ENCODE measurements around the gene TSPY1. TPM values are rescaled to one million over a fixed set of nuclear protein-coding genes. Genes with fewer than 3 reads are reported as not detected.
"Not testable (repeated sequence)": the region's sequence is repeated elsewhere in the genome, so short reads cannot be mapped to it uniquely, and the experiment has no call there.

The TSPY1 gene
- not detected for total RNA-seq

GRCh38 chrY:9466655-9467054 lies at the start of gene TSPY1:
TSPY1 (plus strand) TSS chrY:9466955; CDS start chrY:9467001, 46 bp downstream.
- H3K4me1 ChIP-seq; H3K4me3 ChIP-seq; H3K36me3 ChIP-seq; H3K27me3 ChIP-seq; H3K9me3 ChIP-seq; H3K27ac ChIP-seq; intact Hi-C loops (cut with DNase I; ENCODE audit: low total_unique reads); DNase-seq (ENCODE audit: low spot score in 2 of 2): not testable (repeated sequence)

GRCh38 chrY:9486967-9487366 lies 20.2 kb downstream of the TSPY1 start, which contains the start of gene TSPY9:
TSPY9 (plus strand) TSS chrY:9487267; CDS start chrY:9487313, 46 bp downstream.
- H3K4me1 ChIP-seq; intact Hi-C loops (cut with DNase I; ENCODE audit: low total_unique reads): not testable (repeated sequence)

GRCh38 chrY:9504396-9504795 lies 37.6 kb downstream of the TSPY1 start:
- H3K27me3 ChIP-seq; H3K4me1 ChIP-seq; H3K36me3 ChIP-seq; H3K4me3 ChIP-seq; H3K9me3 ChIP-seq; intact Hi-C loops (cut with DNase I; ENCODE audit: low total_unique reads); H3K27ac ChIP-seq; DNase-seq (ENCODE audit: low spot score in 2 of 2): not testable (repeated sequence)

More at GRCh38 chrY:9486967-9487366, 20.2 kb downstream of the TSPY1 start, which contains the start of gene TSPY9:
- not testable (repeated sequence) for DNase-seq (ENCODE audit: low spot score in 2 of 2); H3K9me3 ChIP-seq; H3K36me3 ChIP-seq; H3K27me3 ChIP-seq; H3K4me3 ChIP-seq; H3K27ac ChIP-seq

GRCh38 chrY:9516287-9516686 lies 49.5 kb downstream of the TSPY1 start:
- DNase-seq (ENCODE audit: low spot score in 2 of 2), result peak in 1 of 2 donors; percentile 49
- H3K4me3 ChIP-seq; H3K27me3 ChIP-seq; H3K4me1 ChIP-seq; H3K36me3 ChIP-seq; intact Hi-C loops (cut with DNase I; ENCODE audit: low total_unique reads); H3K9me3 ChIP-seq; H3K27ac ChIP-seq: not testable (repeated sequence)

Other genes with a start within 250 kb of the TSPY1 start
- gene TSPY4, start 129.5 kb upstream of the TSPY1 start, total RNA-seq, result not detected
- gene TSPY8, start 109.2 kb upstream of the TSPY1 start, total RNA-seq, result not detected
- not detected for gene TSPY3, start 68.5 kb upstream of the TSPY1 start, total RNA-seq
- not detected for gene TSPY9, start 20.3 kb downstream of the TSPY1 start, total RNA-seq
- not detected for gene TSPY10, start 60.9 kb downstream of the TSPY1 start, total RNA-seq

Measured in breast epithelium (tissue), 4 donors.